RKO (cell line): ENCODE results near the gene ITGA11.

ENCODE experiments used
- DNase-seq: peaks from one replicate; pipeline ENCODE4 v3.0.0-alpha.2; 2016; ENCODE audit warnings: low spot score

The ITGA11 gene

GRCh38 chr15:68447976-68448755 is 16.2 kb upstream of the ITGA11 start:
- DNase-seq: no peak

- no peak for DNase-seq
These were observed 15.2 kb upstream of the ITGA11 start for GRCh38 chr15:68447209-68447608.

GRCh38 chr15:68445351-68445750 is 13.4 kb upstream of the ITGA11 start:
- DNase-seq: no peak

GRCh38 chr15:68444336-68444735 is 12.4 kb upstream of the ITGA11 start:
- no peak for DNase-seq

GRCh38 chr15:68442903-68443302 is 10.9 kb upstream of the ITGA11 start:
- no peak for DNase-seq

- DNase-seq: no peak
These were observed 10.1 kb upstream of the ITGA11 start for GRCh38 chr15:68442041-68442440.

GRCh38 chr15:68441045-68441743 is 9.2 kb upstream of the ITGA11 start:
- DNase-seq: no peak

GRCh38 chr15:68440136-68440535 is 8.2 kb upstream of the ITGA11 start:
- DNase-seq: no peak

GRCh38 chr15:68439506-68439905 is 7.5 kb upstream of the ITGA11 start:
- no peak for DNase-seq

- DNase-seq: no peak
These were observed 4.7 kb upstream of the ITGA11 start for GRCh38 chr15:68436680-68437079.

- DNase-seq: no peak
These were observed 4.0 kb upstream of the ITGA11 start for GRCh38 chr15:68435966-68436365.

GRCh38 chr15:68434021-68434420 is 2.1 kb upstream of the ITGA11 start:
- no peak for DNase-seq

- no peak for DNase-seq
These were observed 1.6 kb upstream of the ITGA11 start for GRCh38 chr15:68433551-68433950.

- DNase-seq: no peak
These were observed 590 bp upstream of the ITGA11 start for GRCh38 chr15:68432441-68433064.

- no peak for DNase-seq
These were observed 749 bp downstream of the ITGA11 start for GRCh38 chr15:68431037-68431791.

- DNase-seq: no peak
These were observed 1.4 kb downstream of the ITGA11 start for GRCh38 chr15:68430471-68431036.

- no peak for DNase-seq
These were observed 2.1 kb downstream of the ITGA11 start for GRCh38 chr15:68429691-68430470.

- DNase-seq: no peak
These were observed 3.5 kb downstream of the ITGA11 start for GRCh38 chr15:68428431-68428940.

GRCh38 chr15:68427963-68428362 is 4.0 kb downstream of the ITGA11 start:
- no peak for DNase-seq

GRCh38 chr15:68427366-68427765 is 4.6 kb downstream of the ITGA11 start:
- DNase-seq: no peak

GRCh38 chr15:68426116-68426515 is 5.8 kb downstream of the ITGA11 start:
- DNase-seq: no peak
